ENCODE data around the gene TRAF6.
"Not testable (repeated sequence)": the region's sequence is repeated elsewhere in the genome, so short reads cannot be mapped to it uniquely, and the experiment has no call there.

Gene TRAF6, protein sequence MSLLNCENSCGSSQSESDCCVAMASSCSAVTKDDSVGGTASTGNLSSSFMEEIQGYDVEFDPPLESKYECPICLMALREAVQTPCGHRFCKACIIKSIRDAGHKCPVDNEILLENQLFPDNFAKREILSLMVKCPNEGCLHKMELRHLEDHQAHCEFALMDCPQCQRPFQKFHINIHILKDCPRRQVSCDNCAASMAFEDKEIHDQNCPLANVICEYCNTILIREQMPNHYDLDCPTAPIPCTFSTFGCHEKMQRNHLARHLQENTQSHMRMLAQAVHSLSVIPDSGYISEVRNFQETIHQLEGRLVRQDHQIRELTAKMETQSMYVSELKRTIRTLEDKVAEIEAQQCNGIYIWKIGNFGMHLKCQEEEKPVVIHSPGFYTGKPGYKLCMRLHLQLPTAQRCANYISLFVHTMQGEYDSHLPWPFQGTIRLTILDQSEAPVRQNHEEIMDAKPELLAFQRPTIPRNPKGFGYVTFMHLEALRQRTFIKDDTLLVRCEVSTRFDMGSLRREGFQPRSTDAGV

DNA sequence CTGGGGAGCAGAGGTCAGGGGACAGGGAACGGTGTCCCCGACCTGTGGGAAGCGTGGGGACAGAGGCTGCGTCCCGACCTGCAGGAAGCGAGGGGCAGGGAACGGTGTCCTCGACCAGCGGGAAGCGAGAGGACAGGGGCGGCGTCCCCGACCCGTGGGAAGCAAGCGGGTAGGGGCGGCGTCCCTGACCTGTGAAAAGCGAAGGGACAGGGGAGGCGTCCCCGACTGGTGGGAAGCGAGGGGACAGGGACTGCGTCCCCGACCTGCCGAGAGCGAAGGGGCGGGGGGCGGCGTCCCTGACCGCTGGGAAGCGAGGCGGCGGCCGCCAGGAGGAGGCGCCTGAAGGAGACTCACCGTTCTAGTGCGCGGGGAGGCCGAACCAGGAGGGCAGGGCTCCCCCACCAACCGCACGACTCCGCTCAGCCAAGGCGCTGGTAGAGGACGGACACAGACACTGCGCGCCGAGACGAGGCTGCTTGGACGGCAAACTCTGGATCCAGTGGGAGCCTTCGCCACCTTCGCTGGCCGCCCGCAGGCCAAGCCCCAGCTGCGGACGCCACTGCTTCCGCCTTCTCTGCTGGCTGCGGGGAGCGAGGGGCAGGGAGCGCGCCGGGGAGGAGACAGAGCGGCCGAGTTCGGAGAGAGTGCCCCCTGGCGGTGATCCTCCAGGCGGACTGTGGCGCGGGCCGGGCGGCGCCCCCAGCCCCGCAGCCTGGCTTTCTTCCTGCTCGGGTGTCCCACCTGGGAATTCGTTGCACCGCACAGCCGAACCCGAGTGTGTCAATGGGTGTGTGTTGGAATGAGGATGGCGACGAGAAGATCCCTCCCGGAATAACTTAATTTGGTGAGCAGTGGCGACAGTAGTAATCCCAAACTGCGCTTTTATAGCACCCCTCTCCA lies at the start of gene TRAF6:
TSS of gene TRAF6 (minus strand) at position 579 of the 900 bp plus-strand sequence. CDS start 8,757 bp downstream, outside the sequence.
- H3K27me3 Mint-ChIP-seq (ENCODE audit: low read depth), result peaks cover 9% of the 10 kb centered on the region
- peaks cover 26% of the 10 kb centered on the region for H3K4me1 Mint-ChIP-seq (ENCODE audit: low read depth)
- peaks cover 4% of the 10 kb centered on the region for H3K9me3 Mint-ChIP-seq
- peak within 1 kb of the TSS; percentile 93 for H3K27ac Mint-ChIP-seq
- H3K4me3 Mint-ChIP-seq, result peak within 1 kb of the TSS; percentile 99
- H3K36me3 Mint-ChIP-seq (ENCODE audit: low read depth), result peaks cover 6% of the 10 kb centered on the region

GRCh38 chr11:36558571-36559413 lies 48.7 kb upstream of the TRAF6 start:
- H3K4me3 Mint-ChIP-seq, result peak overlapping the region; percentile 66
- H3K27me3 Mint-ChIP-seq (ENCODE audit: low read depth), result peaks cover 31% of the 10 kb centered on the region
- H3K36me3 Mint-ChIP-seq (ENCODE audit: low read depth), result peaks cover 8% of the 10 kb centered on the region
- H3K4me1 Mint-ChIP-seq (ENCODE audit: low read depth), result peaks cover 20% of the 10 kb centered on the region
- H3K27ac Mint-ChIP-seq, result peak overlapping the region; percentile 74
- peaks cover 16% of the 10 kb centered on the region for H3K9me3 Mint-ChIP-seq

DNA sequence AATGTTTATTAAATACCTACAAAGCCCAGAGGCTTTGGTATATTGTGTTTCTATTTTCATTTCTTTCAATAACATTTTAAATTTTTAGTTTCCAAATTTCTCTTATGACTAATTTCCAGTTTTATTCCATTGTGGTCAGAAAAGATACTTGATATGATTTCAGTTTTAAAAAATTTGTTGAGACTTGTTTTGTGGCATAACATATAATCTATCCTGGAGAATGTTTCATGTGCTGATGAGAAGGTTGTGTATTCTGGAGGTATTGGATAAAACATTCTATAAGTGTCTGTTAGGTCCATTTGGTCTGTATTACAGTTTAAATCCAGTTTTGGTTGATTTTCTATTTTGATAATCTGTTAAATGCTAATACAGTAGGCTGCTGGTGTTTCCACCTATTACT lies 47.9 kb upstream of the TRAF6 start:
- H3K4me1 Mint-ChIP-seq (ENCODE audit: low read depth), result peaks cover 20% of the 10 kb centered on the region
- H3K27me3 Mint-ChIP-seq (ENCODE audit: low read depth), result peaks cover 26% of the 10 kb centered on the region
- H3K9me3 Mint-ChIP-seq, result peaks cover 16% of the 10 kb centered on the region
- H3K4me3 Mint-ChIP-seq, result no peak overlapping the region
- H3K36me3 Mint-ChIP-seq (ENCODE audit: low read depth), result peaks cover 8% of the 10 kb centered on the region
- no peak overlapping the region for H3K27ac Mint-ChIP-seq

DNA sequence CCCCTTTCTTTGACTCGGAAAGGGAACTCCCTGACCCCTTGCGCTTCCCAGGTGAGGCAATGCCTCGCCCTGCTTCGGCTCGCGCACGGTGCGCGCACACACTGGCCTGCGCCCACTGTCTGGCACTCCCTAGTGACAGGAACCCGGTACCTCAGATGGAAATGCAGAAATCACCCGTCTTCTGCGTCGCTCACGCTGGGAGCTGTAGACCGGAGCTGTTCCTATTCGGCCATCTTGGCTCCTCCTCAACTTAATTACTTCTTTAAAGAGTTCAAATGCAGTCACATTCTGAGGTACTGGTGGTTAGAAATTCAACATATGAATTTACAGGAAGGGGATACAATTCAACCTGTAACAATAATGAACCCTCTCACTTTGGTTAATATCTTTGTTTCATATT lies 47.3 kb upstream of the TRAF6 start:
- not testable (repeated sequence) for H3K4me3 Mint-ChIP-seq; H3K27ac Mint-ChIP-seq; H3K36me3 Mint-ChIP-seq (ENCODE audit: low read depth)
- Mint-ChIP-seq H3K4me1 (ENCODE audit: low read depth) (peaks cover 20% of the 10 kb centered on the region), H3K27me3 (ENCODE audit: low read depth) (peaks cover 22% of the 10 kb centered on the region), H3K9me3 (peaks cover 16% of the 10 kb centered on the region)

DNA sequence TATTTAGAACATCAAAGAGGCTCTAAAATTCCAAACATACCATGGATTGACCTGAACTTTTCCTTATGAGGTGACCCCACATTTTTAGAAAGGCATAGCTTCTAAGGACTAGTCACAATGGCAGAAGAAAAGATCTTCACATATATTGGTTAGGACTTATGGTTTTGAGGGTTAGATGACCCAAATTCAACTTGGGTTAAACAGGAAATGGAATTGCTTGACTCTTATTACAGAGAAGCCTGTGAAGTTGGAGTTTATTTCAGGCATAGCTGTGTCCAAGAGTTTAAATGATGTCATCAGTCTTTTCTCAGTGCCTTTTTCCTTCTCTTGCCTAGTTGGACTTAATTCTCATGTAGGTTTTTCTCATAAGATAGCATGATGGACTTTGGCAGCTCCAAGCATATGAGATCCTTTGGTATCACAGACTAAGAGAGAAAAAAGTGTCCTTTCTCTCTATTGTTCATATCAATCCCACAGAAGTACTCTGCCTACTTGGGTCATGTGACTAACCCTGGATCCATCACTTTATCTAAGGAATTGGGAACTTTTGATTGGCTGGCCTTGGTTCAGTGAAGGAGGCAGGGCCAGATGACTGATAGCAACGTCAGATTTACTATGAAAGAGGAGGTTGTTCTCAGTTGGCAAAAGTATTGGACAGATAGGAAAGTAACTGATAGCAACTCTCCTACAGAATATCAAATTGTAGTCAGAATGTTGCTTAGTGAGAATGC lies 40.5 kb upstream of the TRAF6 start:
- no peak overlapping the region for H3K27ac Mint-ChIP-seq
- no peak overlapping the region for H3K4me3 Mint-ChIP-seq
- no peaks in the 10 kb centered on the region for H3K9me3 Mint-ChIP-seq
- peaks cover 53% of the 10 kb centered on the region for H3K27me3 Mint-ChIP-seq (ENCODE audit: low read depth)
- H3K36me3 Mint-ChIP-seq (ENCODE audit: low read depth), result no peaks in the 10 kb centered on the region
- no peaks in the 10 kb centered on the region for H3K4me1 Mint-ChIP-seq (ENCODE audit: low read depth)

- Mint-ChIP-seq H3K4me1 (ENCODE audit: low read depth) (peaks cover 6% of the 10 kb centered on the region), H3K27me3 (ENCODE audit: low read depth) (peaks cover 18% of the 10 kb centered on the region), H3K4me3 (no peak overlapping the region), H3K27ac (no peak overlapping the region), H3K9me3 (no peaks in the 10 kb centered on the region), H3K36me3 (ENCODE audit: low read depth) (no peaks in the 10 kb centered on the region)
Measured at GRCh38 chr11:36540998-36541397, 30.9 kb upstream of the TRAF6 start.

GRCh38 chr11:36534276-36534840 lies 24.3 kb upstream of the TRAF6 start:
- Mint-ChIP-seq H3K27me3 (ENCODE audit: low read depth) (peaks cover 11% of the 10 kb centered on the region), H3K27ac (no peak overlapping the region), H3K36me3 (ENCODE audit: low read depth) (no peaks in the 10 kb centered on the region), H3K4me1 (ENCODE audit: low read depth) (no peaks in the 10 kb centered on the region), H3K4me3 (no peak overlapping the region), H3K9me3 (no peaks in the 10 kb centered on the region)

GRCh38 chr11:36532941-36533601 lies 23.0 kb upstream of the TRAF6 start:
- Mint-ChIP-seq H3K9me3 (no peaks in the 10 kb centered on the region), H3K4me1 (ENCODE audit: low read depth) (no peaks in the 10 kb centered on the region), H3K27me3 (ENCODE audit: low read depth) (peaks cover 14% of the 10 kb centered on the region), H3K4me3 (no peak overlapping the region), H3K27ac (no peak overlapping the region), H3K36me3 (ENCODE audit: low read depth) (no peaks in the 10 kb centered on the region)

DNA sequence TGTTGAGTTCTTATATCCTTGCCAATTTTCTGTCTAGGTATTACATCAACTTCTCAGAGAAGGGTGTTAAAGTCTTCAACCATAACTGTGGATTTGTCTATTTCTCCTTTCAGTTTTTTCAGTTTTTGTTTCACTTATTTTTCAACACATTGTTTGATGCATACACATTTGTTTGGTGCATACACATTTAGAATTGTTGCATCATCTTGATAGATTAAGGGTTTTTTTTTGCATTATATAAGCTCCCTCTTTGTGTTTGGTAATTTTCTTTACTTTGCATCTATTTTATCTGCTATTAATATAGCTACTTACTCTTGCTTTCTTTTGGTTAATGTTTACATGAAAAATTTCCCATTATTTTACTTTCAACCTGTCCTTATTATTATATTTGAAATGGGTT lies 20.8 kb upstream of the TRAF6 start:
- Mint-ChIP-seq H3K27me3 (ENCODE audit: low read depth) (peaks cover 11% of the 10 kb centered on the region), H3K4me1 (ENCODE audit: low read depth) (no peaks in the 10 kb centered on the region), H3K4me3 (no peak overlapping the region), H3K27ac (no peak overlapping the region), H3K9me3 (no peaks in the 10 kb centered on the region), H3K36me3 (ENCODE audit: low read depth) (no peaks in the 10 kb centered on the region)

DNA sequence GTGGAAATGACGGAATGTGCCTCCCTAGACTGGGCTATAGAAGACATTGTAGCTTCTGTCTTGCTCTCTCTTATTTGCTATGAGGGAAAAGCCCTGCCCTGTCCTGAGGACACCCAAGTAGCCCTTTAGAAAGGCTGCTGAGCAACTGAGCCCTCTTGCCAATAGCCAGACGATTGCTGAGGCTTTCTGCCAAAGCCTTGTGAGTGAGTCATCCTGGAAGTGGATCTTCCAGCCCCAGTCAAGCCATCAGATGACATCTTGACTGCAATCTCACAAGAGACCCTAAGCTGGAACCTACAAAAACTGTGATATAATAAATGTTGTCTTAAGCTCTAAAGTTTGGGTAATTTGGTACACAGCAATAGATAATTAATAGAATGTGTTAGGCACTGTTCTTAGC lies 3.9 kb upstream of the TRAF6 start:
- H3K4me1 Mint-ChIP-seq (ENCODE audit: low read depth), result peaks cover 8% of the 10 kb centered on the region
- H3K36me3 Mint-ChIP-seq (ENCODE audit: low read depth), result no peaks in the 10 kb centered on the region
- peaks cover 13% of the 10 kb centered on the region for H3K27me3 Mint-ChIP-seq (ENCODE audit: low read depth)
- no peak overlapping the region for H3K4me3 Mint-ChIP-seq
- H3K9me3 Mint-ChIP-seq, result peaks cover 4% of the 10 kb centered on the region
- H3K27ac Mint-ChIP-seq, result no peak overlapping the region

DNA sequence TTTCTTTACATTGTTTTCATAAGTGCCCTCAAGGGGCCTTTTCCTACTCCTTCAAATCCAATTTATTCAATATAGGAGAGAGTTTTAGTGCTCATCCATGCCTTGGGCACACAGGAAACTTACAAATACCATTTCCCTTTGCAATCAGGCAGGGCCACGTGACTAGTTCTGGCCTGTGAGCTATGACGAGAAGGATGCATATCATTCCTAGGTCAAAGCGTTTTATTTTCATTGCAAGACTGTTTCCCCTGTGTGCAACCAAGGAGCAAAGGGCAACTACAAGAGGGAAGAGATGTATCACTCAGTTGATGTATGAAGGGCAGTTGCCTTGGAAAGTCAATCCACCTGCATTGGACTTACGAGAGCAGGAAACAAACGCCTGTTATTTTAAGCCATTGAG lies 1.9 kb upstream of the TRAF6 start:
- Mint-ChIP-seq H3K4me3 (no peak overlapping the region), H3K36me3 (ENCODE audit: low read depth) (no peaks in the 10 kb centered on the region), H3K27ac (no peak overlapping the region), H3K27me3 (ENCODE audit: low read depth) (peaks cover 9% of the 10 kb centered on the region), H3K9me3 (peaks cover 4% of the 10 kb centered on the region), H3K4me1 (ENCODE audit: low read depth) (peaks cover 18% of the 10 kb centered on the region)

GRCh38 chr11:36511062-36511461 lies 990 bp upstream of the TRAF6 start:
- H3K27ac Mint-ChIP-seq, result not testable (repeated sequence)

GRCh38 chr11:36510594-36510942 lies 496 bp upstream of the TRAF6 start:
- Mint-ChIP-seq H3K4me1 (ENCODE audit: low read depth) (peaks cover 21% of the 10 kb centered on the region), H3K4me3 (peak overlapping the region; percentile 99), H3K9me3 (peaks cover 4% of the 10 kb centered on the region), H3K27ac (no peak overlapping the region), H3K27me3 (ENCODE audit: low read depth) (peaks cover 9% of the 10 kb centered on the region), H3K36me3 (ENCODE audit: low read depth) (peaks cover 2% of the 10 kb centered on the region)

More at GRCh38 chr11:36511062-36511461, 990 bp upstream of the TRAF6 start:
- H3K36me3 Mint-ChIP-seq (ENCODE audit: low read depth); H3K27me3 Mint-ChIP-seq (ENCODE audit: low read depth); H3K9me3 Mint-ChIP-seq: not testable (repeated sequence)
- peaks cover 18% of the 10 kb centered on the region for H3K4me1 Mint-ChIP-seq (ENCODE audit: low read depth)
- H3K4me3 Mint-ChIP-seq, result peak overlapping the region; percentile 99

Measured in T-helper 1 cell treated with Interleukin-12 subunit alpha and Interleukin-12 subunit beta and Interleukin-4 antibody, amounts not matched to agents 30 μg/mL and 1 μg/mL, for 36 hours (primary cell).